HG02970 (cell line): ENCODE results near the gene CELF3.
"Not testable (repeated sequence)": the region's sequence is repeated elsewhere in the genome, so short reads cannot be mapped to it uniquely, and the experiment has no call there.

Experiments used
- ATAC-seq: cut with Tn5 transposase; IDR thresholded peaks from one replicate; pipeline ENCODE4 v1.9.1; 2021; ENCODE audit warnings: mild to moderate bottlenecking, moderate library complexity, moderate number of reproducible peaks; ENCODE audit not compliant: unreplicated experiment, low FRiP score

CELF3 gene

DNA sequence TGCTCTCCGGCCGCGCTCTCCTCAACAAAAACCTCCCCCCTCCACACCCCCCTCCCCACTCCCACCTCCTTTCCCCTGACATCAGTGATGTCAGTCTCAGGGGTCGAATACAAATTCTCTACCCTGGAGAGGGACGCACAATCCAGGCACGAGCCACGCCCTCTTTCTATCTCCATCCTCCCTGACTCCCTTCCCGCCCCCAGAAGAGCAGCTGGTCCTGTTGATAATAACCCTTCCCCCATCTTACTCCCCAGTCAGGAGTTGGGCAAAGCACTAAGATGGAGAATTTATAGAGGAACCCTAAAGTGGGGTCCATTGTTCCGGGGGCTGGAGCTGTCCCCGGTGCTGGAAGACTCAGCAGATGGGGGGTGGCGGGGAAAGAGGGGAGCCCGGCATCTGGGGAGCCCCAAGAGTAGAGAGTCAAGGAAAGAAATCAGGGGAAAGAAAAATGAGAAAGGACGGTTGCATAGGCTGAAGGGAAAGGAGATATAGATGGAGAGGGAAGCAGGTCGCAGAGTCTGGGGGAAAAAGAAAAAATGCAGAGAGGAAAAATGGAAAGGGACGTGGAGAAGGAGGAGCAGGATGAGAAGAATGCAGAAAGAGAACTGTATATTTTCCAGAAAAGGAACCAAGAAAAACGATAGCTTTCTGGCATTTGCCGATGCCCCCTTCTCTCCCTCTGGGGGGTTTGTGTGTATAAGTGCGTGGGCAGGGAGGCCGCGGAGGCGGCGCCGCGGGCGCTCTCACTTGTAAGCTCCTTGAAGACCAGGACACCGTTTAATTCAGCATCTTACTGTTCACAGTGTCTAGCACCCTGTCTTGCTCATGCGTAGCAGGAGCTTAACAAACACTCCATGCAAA lies at the start of gene CELF3:
Gene CELF3 (minus strand): TSS at position 33 of the 861 bp plus-strand sequence. CDS start 783 bp downstream, outside the sequence.
- no peak for ATAC-seq

DNA sequence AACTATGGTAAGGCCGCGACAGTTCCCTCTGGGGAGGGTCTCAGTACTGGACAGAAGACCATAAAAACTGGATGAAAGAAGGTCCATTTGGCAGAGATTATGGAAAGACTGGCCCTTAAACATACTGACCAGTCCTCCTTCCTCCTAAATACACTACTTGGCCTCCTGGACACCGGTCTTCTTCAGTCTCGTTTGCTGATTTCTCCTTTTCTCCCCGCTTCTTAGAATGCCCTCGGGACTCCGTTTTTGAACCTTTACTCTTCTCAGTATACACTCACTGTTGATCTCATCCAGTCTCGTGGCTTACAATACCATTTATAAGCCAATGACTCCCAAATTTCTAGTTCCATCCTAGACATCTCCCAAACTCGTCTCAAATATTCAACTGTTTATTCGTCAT lies 47.4 kb upstream of the CELF3 start:
- ATAC-seq: no peak

DNA sequence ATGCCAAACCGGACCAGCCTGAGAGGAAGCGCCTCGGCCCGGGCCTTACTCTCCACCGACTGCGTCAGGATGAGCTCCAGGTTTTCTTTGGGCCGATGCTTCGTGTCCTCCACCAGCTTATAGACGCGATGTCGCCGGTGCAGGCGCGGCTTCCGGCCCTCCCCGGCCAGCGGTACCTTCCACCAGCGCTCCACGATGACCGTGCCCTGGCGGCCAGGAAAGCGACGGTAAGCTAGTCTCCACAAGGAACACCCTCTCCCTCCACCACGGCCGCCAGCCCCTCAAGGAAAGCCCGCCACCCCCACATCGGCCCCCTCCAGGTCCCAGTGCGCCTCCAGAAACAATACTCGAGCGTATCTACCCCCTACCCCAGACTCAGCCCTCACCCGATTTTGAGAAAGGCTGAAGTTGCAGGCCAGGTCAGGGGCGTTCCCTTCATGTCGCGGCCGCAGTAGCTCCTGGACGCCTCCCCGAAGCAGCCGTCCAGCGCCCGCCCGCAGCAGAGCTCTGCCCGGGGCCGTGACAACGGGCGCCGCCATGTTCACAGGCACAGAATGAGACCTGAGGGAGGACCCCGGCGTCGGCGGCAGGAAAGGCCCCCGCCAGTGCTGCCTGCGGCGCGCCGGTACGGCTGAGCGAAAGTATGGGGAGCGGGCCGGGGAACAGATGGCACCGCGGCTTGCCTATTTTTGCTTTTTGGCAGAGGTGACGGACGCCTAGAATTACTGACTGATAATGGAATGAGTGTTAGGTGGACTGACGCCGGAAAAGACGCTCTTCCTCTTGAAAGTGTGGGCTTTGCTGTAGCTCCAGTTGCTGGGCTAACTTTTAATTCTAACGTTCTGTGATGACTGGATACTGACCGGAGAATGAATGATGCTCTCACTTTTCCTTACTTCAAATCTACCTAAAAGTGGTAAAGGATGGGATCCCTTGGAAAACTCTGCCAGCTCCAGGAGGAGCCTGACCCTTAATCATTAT lies 46.6 kb upstream of the CELF3 start, which contains the start of gene MRPL9:
Gene MRPL9 (minus strand): TSS at position 556 of the 981 bp plus-strand sequence. CDS start 17 bp downstream, at position 539.
- peak; percentile 80 for ATAC-seq

DNA sequence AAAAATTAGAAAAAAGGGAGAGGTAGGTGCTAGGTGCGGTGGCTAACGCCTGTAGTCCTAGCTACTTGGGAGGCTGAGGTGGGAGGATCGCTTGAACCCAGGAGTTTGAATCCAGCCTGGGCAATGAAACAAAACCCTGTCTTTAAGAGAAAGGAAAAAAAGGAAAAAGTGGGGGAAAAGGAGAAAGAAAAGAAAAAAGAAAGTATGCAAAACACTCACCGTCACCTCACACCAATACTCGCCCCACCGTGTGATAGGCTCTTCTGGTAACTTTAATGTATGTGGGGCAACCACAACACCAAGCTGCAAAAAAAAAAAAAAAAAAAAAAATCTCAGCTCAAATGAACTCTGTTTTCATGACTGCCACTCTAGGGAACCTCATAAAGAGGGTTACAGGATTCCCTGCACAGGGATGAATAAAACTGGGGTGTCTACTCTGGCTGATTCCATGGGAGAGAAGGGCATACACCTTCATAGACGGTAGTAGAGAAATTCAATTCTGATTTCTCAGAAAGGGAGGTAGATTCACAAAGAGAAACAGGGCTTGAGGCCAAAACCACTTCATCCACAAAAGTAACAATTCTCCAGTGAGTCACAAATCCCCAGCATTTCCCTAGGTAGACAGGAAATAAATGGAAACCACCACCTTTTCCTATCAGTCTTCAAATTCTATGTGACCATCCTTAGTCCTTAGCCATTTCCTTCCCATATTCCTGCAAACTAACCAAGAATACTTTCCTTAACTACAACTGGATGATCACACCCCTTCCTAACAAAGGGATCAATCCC lies 44.2 kb upstream of the CELF3 start:
- no peak for ATAC-seq

DNA sequence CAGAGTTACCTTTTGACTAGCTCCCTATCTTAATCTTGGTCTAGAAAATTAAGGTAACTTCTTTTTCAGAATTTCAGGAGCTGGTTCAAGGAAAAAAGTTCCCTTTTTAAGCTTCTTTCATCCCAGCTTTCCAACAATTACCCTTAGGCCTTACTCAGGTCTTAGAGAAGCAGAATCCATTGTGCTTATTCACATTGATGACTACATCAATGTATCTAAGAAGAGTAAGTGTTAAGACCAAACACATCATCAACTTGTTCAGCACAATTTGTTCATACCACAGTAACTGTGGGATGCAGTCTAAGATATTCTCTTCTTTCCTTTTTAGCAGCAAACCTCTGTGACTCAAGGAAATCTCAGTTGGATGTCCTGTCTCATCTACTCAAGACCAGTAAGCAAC lies 42.6 kb upstream of the CELF3 start:
- no peak for ATAC-seq

DNA sequence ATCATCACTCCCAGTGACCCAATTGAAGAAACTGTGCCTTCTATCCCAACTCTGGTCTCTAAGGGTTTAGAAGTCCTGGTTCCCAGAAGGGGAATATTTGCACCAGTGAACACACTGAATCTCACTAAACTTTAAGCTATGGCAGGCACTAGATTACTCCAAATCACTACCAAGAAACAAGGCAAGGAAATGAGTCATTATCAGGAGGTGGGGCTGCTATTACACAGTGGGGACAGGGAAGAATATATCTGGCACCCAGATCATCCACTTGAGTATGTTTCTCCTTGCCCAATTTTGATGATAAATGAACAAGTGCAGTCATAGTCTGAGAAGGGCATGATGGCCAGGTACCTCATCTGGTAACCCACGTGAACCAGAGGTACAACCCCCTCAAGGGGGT lies 39.7 kb upstream of the CELF3 start:
- ATAC-seq: no peak

DNA sequence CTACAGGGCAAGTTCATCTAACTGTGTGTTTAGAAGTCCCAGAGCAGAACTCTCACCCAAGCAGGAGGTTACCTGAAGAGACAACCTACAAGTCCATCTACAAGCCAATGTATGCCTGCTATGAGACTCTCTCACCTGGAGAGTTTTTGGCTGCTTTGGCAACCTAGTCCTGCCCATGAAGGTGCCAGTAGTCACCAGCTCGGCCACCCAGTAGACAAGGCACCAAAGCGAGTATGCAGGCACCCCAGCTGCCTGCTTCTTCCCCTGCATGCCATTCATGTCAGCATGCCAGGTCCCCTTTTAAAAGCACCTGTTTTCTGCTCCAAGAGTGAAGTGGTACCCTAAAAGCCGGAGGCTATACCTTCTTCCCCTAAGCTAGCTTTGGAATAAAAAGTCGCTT lies 24.9 kb upstream of the CELF3 start:
- no peak for ATAC-seq

DNA sequence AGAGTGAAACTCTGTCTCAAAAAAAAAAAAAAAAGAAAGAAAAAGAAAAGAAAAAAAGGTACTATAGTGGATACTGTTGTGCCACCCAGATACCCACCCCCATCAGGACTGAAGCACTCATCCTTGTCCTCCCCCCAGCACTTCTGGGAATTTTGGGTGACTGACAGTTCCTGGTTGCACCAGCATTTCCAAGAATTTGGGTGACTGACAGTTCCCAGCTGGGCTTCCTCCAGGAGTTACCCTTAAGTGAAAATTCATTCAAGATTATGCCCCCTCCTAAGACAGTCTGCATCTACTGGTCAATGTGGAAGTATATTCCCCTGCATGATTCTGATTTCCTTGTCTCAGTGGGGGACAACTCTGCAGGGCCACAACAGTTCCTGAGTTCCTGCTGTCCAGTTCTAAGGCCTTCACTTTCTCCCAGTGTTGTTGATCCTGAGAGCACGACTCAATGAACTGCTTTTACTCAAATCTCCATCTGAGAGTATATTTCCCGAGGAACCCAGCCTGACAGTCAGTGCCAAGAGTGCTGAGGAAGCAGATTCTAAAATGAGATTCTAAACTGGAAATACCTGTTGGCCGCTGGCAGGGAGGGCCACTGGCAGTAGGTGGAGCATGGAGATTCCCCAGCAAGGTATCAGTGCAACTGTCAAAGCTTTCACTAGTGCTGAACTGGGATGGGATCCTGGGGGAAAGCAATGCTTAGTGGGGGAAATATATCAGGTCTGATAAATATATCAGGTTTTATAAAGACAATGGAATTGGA lies 23.2 kb upstream of the CELF3 start:
- ATAC-seq: no peak

DNA sequence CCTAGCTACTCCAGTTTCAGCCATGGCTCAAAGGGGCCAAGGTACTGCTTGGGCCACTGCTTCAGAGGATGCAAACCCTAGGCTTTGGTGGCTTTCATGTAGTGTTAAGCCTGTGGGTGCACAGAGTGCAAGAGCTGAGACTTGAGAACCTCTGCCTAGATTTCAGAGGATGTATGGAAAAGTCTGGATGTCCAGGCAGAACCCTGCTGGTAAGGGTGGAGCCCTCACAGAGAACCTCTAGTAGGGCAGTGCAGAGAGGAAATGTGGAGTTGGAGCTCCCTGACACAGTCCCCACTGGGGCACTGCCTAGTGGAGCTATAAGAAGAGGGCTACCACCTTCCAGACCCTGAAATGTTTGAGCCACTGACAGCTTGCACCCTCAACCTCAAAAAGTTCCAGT lies 20.9 kb upstream of the CELF3 start:
- no peak for ATAC-seq

DNA sequence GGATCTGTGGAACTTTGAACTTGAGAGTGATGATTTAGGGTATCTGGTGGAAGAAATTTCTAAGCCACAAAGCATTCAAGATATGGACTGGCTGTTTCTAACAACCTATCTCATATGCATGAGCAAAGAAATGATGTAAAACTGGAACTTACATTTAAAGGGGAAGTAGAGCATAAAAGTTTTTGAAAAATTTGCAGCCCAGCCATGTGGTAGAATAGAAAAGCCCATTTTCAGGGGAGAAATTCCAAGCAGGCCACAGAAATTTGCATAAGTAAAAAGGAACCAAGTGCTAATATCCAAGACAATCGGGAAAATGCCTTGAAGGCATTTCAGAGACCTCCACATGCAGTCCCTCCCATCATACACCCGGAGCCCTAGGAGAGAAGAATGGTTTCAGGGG lies 20.4 kb upstream of the CELF3 start:
- no peak for ATAC-seq

DNA sequence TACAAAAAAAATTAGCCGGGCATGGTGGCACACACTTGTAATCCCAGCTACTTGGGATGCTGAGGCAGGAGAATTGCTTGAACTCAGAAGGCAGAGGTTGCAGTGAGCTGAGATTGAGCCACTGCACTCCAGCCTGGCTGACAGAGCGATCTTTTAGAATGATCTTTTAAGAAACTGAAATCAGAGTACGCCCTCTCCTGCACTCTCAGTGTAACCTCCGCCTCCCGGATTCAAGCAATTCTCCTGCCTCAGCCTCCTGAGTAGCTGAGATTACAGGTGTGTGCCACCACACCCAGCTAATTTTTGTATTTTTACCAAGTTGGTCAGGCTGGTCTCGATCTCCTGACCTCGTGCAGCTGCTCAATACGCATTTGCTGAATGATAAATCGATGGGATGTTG lies 17.4 kb upstream of the CELF3 start:
- not testable (repeated sequence) for ATAC-seq

DNA sequence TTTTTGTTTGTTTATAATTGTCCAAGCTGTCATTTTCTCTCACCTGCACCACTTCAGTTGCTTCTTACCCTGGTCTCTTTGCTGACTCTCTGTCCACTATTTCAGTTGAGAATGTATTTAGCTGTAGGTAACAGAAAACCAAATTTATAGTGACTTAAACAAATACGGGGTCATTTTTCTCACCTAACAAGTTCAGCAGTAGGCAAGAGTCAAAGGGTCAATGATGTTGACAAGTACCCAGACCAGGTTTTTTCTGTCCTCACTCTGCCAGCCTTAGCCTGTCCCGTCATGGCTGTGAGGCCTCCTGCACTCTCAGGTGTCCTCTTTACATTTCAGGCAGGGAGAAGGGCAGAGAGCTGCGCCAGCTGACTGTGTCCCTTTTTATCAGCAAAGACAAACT lies 16.5 kb upstream of the CELF3 start:
- no peak for ATAC-seq

DNA sequence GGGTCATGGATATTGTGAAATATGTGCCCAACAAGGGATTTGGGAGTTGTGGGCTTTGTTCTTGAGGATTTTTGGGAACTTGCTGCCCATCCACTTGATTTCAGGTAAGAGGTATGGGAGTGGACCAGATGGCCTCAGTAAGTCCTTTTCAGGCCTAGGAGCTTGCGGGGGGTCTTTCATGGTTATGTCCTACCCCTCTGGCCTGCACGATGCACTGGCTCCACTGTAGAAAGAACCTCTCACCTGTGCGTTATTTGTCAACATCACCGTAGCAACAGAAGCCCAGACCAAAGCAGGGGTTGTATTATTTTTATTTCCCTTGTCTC lies 13.3 kb upstream of the CELF3 start:
- ATAC-seq: no peak

DNA sequence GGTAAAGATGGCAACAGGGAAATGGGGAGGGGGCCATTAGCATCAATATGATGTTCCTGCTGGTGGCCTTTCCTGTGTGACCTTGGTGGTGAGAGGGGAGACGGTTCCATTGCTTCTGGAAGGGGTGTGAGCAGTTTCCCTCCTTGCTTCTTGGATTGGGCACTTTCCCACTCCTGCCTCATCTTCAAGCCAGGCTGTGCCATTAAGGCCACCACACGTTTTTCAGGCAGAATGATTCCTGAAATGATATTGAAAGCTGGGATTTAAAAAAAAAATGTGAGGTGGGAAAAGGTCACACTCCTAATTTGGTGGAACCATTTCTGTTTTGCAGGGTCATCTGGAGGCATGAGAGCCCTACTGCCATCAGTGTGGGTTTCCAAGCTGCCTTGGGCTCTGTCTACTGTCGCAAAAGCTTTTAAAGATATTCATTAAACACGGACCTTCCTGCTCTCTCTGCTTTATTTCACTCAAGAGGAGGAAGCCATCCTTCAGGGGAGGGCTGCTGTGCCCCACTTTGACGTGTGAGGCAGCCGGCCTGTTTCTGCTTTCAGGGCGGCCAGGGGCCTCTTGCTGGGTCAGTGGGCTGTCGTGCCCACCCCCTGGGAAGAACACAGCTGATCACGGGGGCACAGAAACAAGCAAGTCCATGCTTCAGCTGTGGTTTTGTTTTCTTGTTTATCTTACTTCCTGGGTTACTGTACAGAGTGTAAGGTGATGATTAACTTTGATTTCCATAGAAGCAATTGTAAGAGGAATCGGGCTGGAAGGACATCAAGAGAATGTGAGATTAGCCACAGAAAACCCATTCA lies 12.8 kb upstream of the CELF3 start:
- no peak for ATAC-seq

DNA sequence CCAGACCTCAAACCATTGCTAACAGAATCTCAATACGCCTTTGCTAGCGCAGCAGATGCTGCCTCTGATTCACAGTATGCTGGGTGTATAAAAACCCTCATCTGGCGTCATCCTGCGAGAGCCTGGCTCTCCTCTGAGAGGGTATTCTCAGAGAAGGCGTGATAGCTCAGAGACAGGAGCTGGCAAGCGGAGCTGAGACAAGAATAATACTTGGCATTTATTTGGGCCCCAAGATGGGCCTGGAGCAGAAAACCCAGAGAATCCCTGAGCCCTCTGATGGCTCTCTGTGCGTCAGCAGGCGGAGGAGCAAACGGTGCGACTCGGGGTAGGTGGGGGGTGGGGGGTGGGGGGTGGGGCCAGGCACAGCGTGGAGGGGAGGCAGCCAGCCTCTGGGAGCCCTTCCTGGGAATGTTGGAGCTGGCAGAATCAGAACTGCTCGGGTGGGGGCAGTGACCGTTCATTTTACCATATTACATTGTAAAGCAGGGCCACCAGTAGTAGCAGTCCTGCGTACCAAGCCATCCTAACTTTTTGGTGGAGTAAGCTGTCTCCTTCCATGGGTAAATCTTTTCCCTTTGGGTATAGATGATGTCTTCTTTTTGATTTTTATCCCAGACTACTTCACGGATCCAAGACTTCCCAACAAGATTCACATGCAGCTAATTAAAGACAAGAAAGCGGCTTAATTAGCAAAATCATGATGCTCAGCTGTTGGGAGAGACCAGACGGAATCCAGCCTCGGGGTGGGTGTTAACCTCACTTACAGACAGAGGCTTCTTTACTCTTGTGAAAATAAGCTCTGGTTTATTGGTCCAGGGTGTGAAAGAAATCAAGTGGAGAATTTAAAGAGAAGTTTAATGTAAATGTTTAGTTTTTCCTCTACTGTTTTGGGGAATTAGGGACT lies 11.8 kb upstream of the CELF3 start:
- no peak for ATAC-seq

DNA sequence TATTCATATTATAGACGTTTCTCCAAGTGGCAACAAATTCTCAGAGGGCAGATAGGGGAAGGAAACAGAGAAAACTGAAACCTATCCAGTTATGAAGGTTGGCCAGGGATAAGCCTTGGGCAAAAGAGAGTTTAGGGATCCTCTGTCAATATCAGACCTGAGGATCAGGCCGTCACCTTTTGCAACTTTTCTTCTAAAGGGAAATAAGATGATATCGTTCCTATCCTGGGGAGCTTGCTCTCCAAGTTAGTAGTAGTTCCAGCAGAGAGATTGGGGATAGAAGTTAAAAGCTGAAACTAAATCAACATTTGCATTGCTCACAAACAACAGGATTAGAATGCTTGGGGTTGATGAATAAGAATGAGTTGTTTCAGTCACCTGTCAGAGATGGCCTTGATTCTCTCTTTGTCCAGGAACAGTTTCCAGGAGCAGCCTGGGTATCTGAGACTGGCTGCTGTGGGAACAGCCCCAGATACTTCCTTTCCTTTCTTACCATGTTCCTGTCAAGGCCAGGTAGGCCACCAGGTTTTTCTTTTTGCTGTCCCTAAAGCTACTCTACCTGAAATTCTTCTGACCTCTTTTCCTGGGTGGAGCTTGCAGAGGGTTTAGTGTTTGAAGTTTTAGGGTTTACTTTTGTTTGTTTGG lies 7.2 kb upstream of the CELF3 start:
- ATAC-seq: no peak

DNA sequence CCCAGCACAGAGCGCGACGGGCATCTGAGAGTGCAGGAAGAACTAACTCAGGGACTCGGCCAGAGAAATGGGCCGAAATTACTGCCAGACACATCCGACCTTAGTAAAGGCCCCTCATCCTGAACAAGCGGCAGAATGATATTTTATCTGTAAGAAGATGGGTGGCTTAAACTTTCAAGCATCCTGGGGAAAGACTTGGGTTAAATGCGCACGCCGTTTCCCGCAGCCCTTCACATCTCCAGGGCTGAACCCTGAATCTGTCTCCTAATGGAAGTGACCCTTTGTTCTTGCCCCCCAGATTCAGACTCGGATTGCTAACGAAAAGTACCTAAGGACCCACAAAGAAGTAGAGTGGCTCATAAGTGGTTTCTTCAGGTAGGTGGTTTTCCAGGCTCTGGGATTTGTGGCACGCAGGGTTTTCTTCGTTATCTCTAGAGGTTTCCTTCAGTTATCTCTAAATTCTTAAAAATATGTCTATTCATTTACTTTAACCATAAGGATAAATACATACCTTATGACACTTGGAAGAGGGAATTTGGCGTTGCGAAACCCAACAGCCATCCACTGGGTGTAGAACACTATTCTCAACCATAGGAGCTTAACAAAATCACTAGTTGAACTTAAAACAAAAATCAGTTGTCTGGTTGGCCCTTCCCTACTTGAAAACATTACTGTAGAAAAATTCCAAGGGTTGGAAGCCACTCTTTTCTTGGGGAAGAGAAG lies 5.3 kb upstream of the CELF3 start:
- ATAC-seq: no peak
